SJSA1 (cell line): ENCODE measurements around the gene VIL1. TPM values are rescaled to one million over a fixed set of nuclear protein-coding genes. Genes with fewer than 3 reads are reported as not detected.
A peak's percentile ranks its signal among the peaks of the same experiment; 100 is the strongest.

Experiments used
- DNase-seq, 2 experiments: peaks; one replicate each; pipeline ENCODE4 v3.0.0-alpha.2; 2015 to 2020; ENCODE audit warnings: low spot score in 2 of 2, low read depth in 1 of 2
- H3K27ac ChIP-seq: fragments of 250-450 bp; sonication (Bioruptor Pico); 2 replicates; pipeline ENCODE4 v1.5.1; 2020; ENCODE audit warnings: mild to moderate bottlenecking, moderate library complexity
- H3K27me3 ChIP-seq: fragments of 250-450 bp; sonication (Bioruptor Pico); replicated peaks from 2 replicates; pipeline ENCODE4 v1.5.1; 2020; ENCODE audit warnings: mild to moderate bottlenecking, moderate library complexity
- H3K36me3 ChIP-seq: fragments of 250-450 bp; sonication (Bioruptor Pico); 2 replicates; pipeline ENCODE4 v1.5.1; 2020; ENCODE audit warnings: mild to moderate bottlenecking
- H3K4me1 ChIP-seq: fragments of 250-450 bp; sonication (Bioruptor Pico); replicated peaks from 2 replicates; pipeline ENCODE4 v1.6.1; 2021; ENCODE audit warnings: mild to moderate bottlenecking
- H3K4me3 ChIP-seq: fragments of 250-450 bp; sonication (Bioruptor Pico); 2 replicates; pipeline ENCODE4 v1.5.1; 2020; ENCODE audit warnings: mild to moderate bottlenecking
- H3K9me3 ChIP-seq: fragments of 250-450 bp; sonication (Bioruptor Pico); replicated peaks from 2 replicates; pipeline ENCODE4 v1.5.1; 2020; ENCODE audit warnings: mild to moderate bottlenecking
- total RNA-seq: library from RNA; depleted of rRNA; stranded (reverse); fragments of >200 nt; shearing (Covaris generic); gene quantifications from 2 replicates; pipeline ENCODE4 v1.2.3, GENCODE V29; 2014

The VIL1 gene
- total RNA-seq, 1 experiment from 2014 or later, result not detected

- H3K4me3 ChIP-seq, result peak overlapping the region; percentile 22; the same call in 1 of the 2 replicates
- DNase-seq, result no peak
- no peaks in the 10 kb centered on the region for H3K27me3 ChIP-seq
- H3K27ac ChIP-seq, result peak overlapping the region; percentile 38; the same call in 1 of the 2 replicates
- H3K4me1 ChIP-seq, result peaks cover 25% of the 10 kb centered on the region
- H3K9me3 ChIP-seq, result no peaks in the 10 kb centered on the region
- peaks cover 46% of the 10 kb centered on the region for H3K36me3 ChIP-seq
Measured at GRCh38 chr2:218405746-218406208, 13.1 kb upstream of the VIL1 start.

GRCh38 chr2:218406209-218406948 is 12.5 kb upstream of the VIL1 start:
- H3K27ac ChIP-seq, result peak overlapping the region; percentile 38
- peaks cover 21% of the 10 kb centered on the region for H3K4me1 ChIP-seq
- peak overlapping the region; percentile 29 for H3K4me3 ChIP-seq
- H3K27me3 ChIP-seq, result no peaks in the 10 kb centered on the region
- no peaks in the 10 kb centered on the region for H3K9me3 ChIP-seq
- peaks cover 42% of the 10 kb centered on the region for H3K36me3 ChIP-seq
- peak; percentile 89 to 98 for DNase-seq

- Histone ChIP-seq H3K27ac (peak overlapping the region; percentile 38), H3K4me1 (peaks cover 20% of the 10 kb centered on the region), H3K9me3 (no peaks in the 10 kb centered on the region), H3K4me3 (peak overlapping the region; percentile 29), H3K27me3 (no peaks in the 10 kb centered on the region), H3K36me3 (peaks cover 35% of the 10 kb centered on the region)
- no peak for DNase-seq
Measured at GRCh38 chr2:218406949-218407618, 11.8 kb upstream of the VIL1 start.

DNA sequence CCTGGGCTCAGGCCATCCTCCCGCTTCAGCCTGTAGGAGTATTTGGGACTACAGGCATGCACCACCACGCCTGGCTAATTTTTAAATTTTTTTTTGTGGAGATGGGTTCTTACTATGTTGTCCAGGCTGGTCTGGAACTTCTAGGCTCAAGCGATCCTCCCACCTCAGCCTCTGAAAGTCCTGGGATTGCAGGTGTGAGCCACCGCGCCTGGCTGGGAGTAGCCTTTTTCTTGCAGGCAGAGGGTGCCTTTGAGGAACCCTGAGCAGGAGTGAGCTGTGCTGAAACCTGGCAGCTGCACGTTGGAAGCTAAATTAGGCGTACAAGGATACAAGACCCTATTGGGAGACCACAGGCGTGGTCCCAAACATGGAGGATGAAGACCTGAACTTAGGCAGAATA is 11.2 kb upstream of the VIL1 start:
- no peaks in the 10 kb centered on the region for H3K9me3 ChIP-seq
- no peaks in the 10 kb centered on the region for H3K27me3 ChIP-seq
- no peak for DNase-seq
- peaks cover 29% of the 10 kb centered on the region for H3K36me3 ChIP-seq
- H3K27ac ChIP-seq, result no peak overlapping the region
- no peak overlapping the region for H3K4me3 ChIP-seq
- peaks cover 20% of the 10 kb centered on the region for H3K4me1 ChIP-seq

GRCh38 chr2:218418321-218418716 is 604 bp upstream of the VIL1 start:
- Histone ChIP-seq H3K4me3 (no peak overlapping the region), H3K27ac (no peak overlapping the region), H3K36me3 (no peaks in the 10 kb centered on the region), H3K27me3 (no peaks in the 10 kb centered on the region), H3K4me1 (no peaks in the 10 kb centered on the region), H3K9me3 (no peaks in the 10 kb centered on the region)
- no peak for DNase-seq

GRCh38 chr2:218419630-218420216 is 800 bp downstream of the VIL1 start:
- DNase-seq, result no peak
- no peak overlapping the region for H3K27ac ChIP-seq
- no peaks in the 10 kb centered on the region for H3K36me3 ChIP-seq
- H3K4me3 ChIP-seq, result no peak overlapping the region
- H3K4me1 ChIP-seq, result no peaks in the 10 kb centered on the region
- H3K9me3 ChIP-seq, result no peaks in the 10 kb centered on the region
- no peaks in the 10 kb centered on the region for H3K27me3 ChIP-seq

DNA sequence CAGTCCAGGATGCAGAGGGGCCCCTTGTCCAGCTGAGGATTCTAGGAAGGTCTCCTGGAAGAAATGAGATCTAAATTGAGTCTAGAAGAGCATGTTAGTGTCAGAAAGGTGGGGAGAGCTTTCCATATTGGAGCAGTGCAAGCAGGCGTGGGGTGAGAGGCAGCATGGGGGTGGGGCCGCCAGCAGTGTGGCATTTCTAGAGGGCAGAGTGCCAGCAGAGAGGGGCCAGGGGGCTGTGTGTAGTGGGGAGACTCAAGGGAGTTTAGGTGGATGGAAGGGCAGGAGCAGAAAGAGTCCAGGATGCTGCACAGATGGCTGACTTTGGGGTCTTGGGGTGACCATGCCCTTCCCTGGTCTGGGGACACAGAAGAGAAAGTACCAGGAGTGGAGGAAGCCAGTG is 2.1 kb downstream of the VIL1 start:
- no peak for DNase-seq
- Histone ChIP-seq H3K9me3 (no peaks in the 10 kb centered on the region), H3K4me3 (no peak overlapping the region), H3K4me1 (no peaks in the 10 kb centered on the region), H3K27ac (no peak overlapping the region), H3K36me3 (no peaks in the 10 kb centered on the region), H3K27me3 (no peaks in the 10 kb centered on the region)

- H3K4me1 ChIP-seq, result no peaks in the 10 kb centered on the region
- H3K9me3 ChIP-seq, result no peaks in the 10 kb centered on the region
- no peak for DNase-seq
- no peaks in the 10 kb centered on the region for H3K27me3 ChIP-seq
- no peaks in the 10 kb centered on the region for H3K36me3 ChIP-seq
- no peak overlapping the region for H3K27ac ChIP-seq
- no peak overlapping the region for H3K4me3 ChIP-seq
Measured at GRCh38 chr2:218422403-218423086, 3.6 kb downstream of the VIL1 start.

- H3K36me3 ChIP-seq, result no peaks in the 10 kb centered on the region
- no peaks in the 10 kb centered on the region for H3K4me1 ChIP-seq
- no peaks in the 10 kb centered on the region for H3K27me3 ChIP-seq
- no peak overlapping the region for H3K27ac ChIP-seq
- DNase-seq, result no peak
- no peak overlapping the region for H3K4me3 ChIP-seq
- H3K9me3 ChIP-seq, result no peaks in the 10 kb centered on the region
Measured at GRCh38 chr2:218423584-218423983, 4.7 kb downstream of the VIL1 start.

DNA sequence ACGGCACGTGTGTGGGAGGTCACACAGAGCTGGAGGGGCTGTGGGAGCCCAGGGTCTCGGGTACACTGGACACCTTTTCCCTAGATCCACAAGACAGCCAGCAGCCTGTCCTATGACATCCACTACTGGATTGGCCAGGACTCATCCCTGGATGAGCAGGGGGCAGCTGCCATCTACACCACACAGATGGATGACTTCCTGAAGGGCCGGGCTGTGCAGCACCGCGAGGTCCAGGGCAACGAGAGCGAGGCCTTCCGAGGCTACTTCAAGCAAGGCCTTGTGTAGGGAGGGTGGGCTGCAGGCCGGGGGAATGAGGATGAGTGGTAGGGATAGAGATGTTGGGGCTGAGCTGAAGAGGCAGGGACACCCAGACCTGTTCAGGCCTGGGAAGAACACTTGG is 6.6 kb downstream of the VIL1 start:
- no peaks in the 10 kb centered on the region for H3K27me3 ChIP-seq
- no peak overlapping the region for H3K4me3 ChIP-seq
- no peaks in the 10 kb centered on the region for H3K36me3 ChIP-seq
- no peak overlapping the region for H3K27ac ChIP-seq
- H3K9me3 ChIP-seq, result no peaks in the 10 kb centered on the region
- H3K4me1 ChIP-seq, result no peaks in the 10 kb centered on the region
- no peak for DNase-seq

DNA sequence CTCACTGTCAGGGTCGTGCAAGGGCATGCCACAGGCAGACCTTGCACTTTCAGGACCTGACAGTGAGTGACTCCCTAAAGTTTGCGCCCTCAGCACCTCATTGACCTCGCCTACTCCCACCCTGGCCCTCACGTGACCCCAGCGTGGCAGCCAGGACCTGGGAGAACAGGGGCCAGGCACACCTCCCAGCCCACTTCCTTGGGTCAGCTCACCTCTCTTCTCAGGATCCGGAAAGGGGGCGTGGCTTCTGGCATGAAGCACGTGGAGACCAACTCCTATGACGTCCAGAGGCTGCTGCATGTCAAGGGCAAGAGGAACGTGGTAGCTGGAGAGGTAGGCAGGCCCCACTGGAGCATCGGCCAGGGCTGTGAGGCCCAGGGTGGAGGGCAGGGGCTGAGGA is 8.8 kb downstream of the VIL1 start:
- DNase-seq, result no peak
- H3K36me3 ChIP-seq, result no peaks in the 10 kb centered on the region
- no peaks in the 10 kb centered on the region for H3K27me3 ChIP-seq
- no peak overlapping the region for H3K4me3 ChIP-seq
- no peaks in the 10 kb centered on the region for H3K9me3 ChIP-seq
- no peak overlapping the region for H3K27ac ChIP-seq
- no peaks in the 10 kb centered on the region for H3K4me1 ChIP-seq

DNA sequence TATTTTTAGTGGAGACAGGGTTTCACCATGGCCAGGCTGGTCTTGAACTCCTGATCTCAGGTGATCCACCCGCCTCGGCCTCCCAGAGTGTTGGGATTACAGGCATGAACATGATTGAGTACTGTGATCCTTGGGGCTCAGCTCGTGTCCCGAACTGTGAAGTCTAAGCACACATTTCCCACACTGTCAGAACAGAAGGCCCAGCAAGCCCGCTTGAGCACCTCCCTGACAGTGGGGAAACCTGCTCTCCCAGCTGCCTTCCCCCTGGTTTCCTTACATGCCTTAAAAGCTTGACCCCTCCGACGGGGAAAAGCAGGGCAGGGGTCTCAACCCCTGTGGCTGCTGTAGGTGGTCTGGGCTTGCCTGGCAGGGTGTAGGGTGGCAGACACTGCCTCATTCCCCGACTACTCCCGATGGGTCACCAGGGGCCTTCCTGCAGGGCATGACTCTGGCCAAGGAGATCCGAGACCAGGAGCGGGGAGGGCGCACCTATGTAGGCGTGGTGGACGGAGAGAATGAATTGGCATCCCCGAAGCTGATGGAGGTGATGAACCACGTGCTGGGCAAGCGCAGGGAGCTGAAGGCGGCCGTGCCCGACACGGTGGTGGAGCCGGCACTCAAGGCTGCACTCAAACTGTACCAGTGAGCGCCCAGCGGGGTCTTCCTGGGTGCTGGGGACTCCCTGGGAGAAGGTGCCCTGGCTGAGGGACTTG is 10.1 kb downstream of the VIL1 start:
- no peaks in the 10 kb centered on the region for H3K27me3 ChIP-seq
- H3K4me3 ChIP-seq, result no peak overlapping the region
- H3K27ac ChIP-seq, result no peak overlapping the region
- H3K36me3 ChIP-seq, result no peaks in the 10 kb centered on the region
- H3K4me1 ChIP-seq, result no peaks in the 10 kb centered on the region
- DNase-seq, result no peak
- H3K9me3 ChIP-seq, result no peaks in the 10 kb centered on the region

DNA sequence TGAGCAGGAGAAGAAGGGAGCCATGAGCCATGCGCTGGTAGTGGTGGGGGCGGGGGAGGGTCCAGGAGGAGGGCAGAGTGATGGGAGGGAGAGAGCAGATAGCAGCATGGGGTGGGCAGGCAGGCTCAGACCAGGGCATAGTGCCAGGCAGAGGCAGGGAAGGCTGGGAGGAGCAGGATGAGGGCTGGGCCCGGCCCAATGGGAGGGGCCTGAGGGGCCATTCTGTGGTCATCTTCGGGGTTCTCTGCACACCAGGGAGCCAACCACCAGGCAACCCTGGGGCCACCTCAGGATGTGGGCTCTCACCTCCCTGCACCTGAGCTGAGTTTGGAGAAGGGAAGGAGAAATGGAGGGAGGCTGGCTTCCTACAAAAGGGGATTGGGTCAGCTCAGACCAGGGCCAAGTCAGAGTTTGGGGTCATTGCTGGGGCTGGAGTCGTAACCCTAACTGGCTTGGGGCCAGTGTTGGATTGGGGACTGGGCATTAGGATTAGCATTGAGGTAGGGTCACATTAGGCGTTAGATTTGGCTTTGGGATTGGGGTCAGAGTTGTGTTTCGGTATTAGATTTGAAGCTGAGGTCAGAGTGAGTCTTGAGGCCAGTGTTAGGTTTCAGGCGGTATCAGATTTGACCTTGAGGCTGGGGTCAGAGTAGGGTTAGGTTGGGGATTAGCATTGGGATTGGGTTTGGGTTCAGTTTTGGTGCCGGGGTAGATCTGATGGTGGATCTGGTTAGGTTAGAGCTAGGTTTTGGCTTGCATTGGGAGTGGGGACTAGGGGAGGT is 11.2 kb downstream of the VIL1 start:
- Histone ChIP-seq H3K9me3 (no peaks in the 10 kb centered on the region), H3K4me1 (no peaks in the 10 kb centered on the region), H3K36me3 (no peaks in the 10 kb centered on the region), H3K4me3 (no peak overlapping the region), H3K27me3 (no peaks in the 10 kb centered on the region), H3K27ac (no peak overlapping the region)
- no peak for DNase-seq
